Caco-2 (cell line): Measurements from ENCODE around the gene ABCC4. TPM values are rescaled to one million over a fixed set of nuclear protein-coding genes. Genes with fewer than 3 reads are reported as not detected.

ENCODE experiments used
- BruUV-seq: library from RNA; stranded (reverse); fragments of 400-500 nt; replicated peaks from 2 replicates; lab custom pipeline; 2021; lab: Mats Ljungman, UMichigan
- CTCF ChIA-PET: fragments of 300-600 bp; sonication (Branson Sonifier 250); formaldehyde crosslinking; loops from one replicate; lab custom pipeline; 2022; ENCODE audit warnings: antibody characterized with exemption; lab: Charles Lee
- POLR2A ChIA-PET: fragments of 300-600 bp; sonication (Branson Sonifier 250); formaldehyde crosslinking; loops from one replicate; lab custom pipeline; 2022; ENCODE audit warnings: antibody characterized with exemption; lab: Charles Lee
- DNase-seq, 2 experiments: peaks; one replicate each; pipeline versions ENCODE4 v3.0.0 to v3.0.0-alpha.2; 2020 to 2022
- H3K27me3 ChIP-seq: replicated peaks from 2 replicates; pipeline ENCODE4 v1.6.0; 2011; ENCODE audit warnings: low read length; ENCODE audit not compliant: control insufficient read depth, insufficient read depth
- H3K36me3 ChIP-seq: 2 replicates; pipeline ENCODE4 v1.5.1; 2011; ENCODE audit warnings: low read length; ENCODE audit not compliant: control insufficient read depth, insufficient read depth
- H3K4me1 ChIP-seq: fragments of 250-450 bp; sonication (Bioruptor Pico); 2 replicates; pipeline ENCODE4 v1.5.1; 2020; ENCODE audit warnings: mild to moderate bottlenecking
- H3K4me3 ChIP-seq: 2 replicates; pipeline ENCODE4 v1.5.1; 2011; ENCODE audit warnings: low read depth, mild to moderate bottlenecking, control low read depth, low read length
- H3K9me3 ChIP-seq: fragments of 250-450 bp; sonication (Bioruptor Pico); 2 replicates; pipeline ENCODE4 v1.5.1; 2020; ENCODE audit warnings: mild to moderate bottlenecking, moderate library complexity
- H3K27ac Mint-ChIP-seq: one replicate; pipeline ENCODE4 v1.8.0; 2022; ENCODE audit warnings: mixed read lengths; ENCODE audit not compliant: unreplicated experiment
- H3K27me3 Mint-ChIP-seq: one replicate; pipeline ENCODE4 v1.8.0; 2022; ENCODE audit warnings: mixed read lengths; ENCODE audit not compliant: insufficient read depth, unreplicated experiment
- H3K36me3 Mint-ChIP-seq: one replicate; pipeline ENCODE4 v1.8.0; 2022; ENCODE audit warnings: mild to moderate bottlenecking, mixed read lengths; ENCODE audit not compliant: insufficient read depth, unreplicated experiment
- H3K4me1 Mint-ChIP-seq: one replicate; pipeline ENCODE4 v1.8.0; 2022; ENCODE audit warnings: low read depth, mixed read lengths; ENCODE audit not compliant: unreplicated experiment
- H3K4me3 Mint-ChIP-seq: one replicate; pipeline ENCODE4 v1.8.0; 2022; ENCODE audit warnings: mild to moderate bottlenecking, moderate library complexity, mixed read lengths; ENCODE audit not compliant: unreplicated experiment
- H3K9me3 Mint-ChIP-seq: one replicate; pipeline ENCODE4 v1.8.0; 2022; ENCODE audit warnings: mixed read lengths; ENCODE audit not compliant: unreplicated experiment
- intact Hi-C: fragments of 100-400 bp; cut with micrococcal nuclease; formaldehyde crosslinking; loops from one replicate; pipeline ENCODE4 v1.10.0; 2022; ENCODE audit not compliant: unreplicated experiment
- total RNA-seq: library from RNA; stranded (reverse); gene quantifications from 2 replicates; pipeline ENCODE4 v1.2.3, GENCODE V29; 2022
- TF ChIP-seq, protein P1 (sequence below), 2 experiments: fragments of 200-600 bp in 1 of 2; IDR thresholded peaks; 1 replicate in 1 of 2; 2 replicates in 1 of 2; pipeline versions ENCODE4 v1.5.1 to v1.8.0; 2011 to 2022; ENCODE audit warnings: antibody characterized with exemption in 1 of 2, control low read depth in 1 of 2, inconsistent platforms in 1 of 2, low read depth in 1 of 2, low read length in 1 of 2, mild to moderate bottlenecking in 1 of 2, moderate library complexity in 1 of 2; ENCODE audit not compliant: insufficient read depth in 1 of 2, severe bottlenecking in 1 of 2, unreplicated experiment in 1 of 2

The ABCC4 gene
- total RNA-seq, 1 experiment from 2014 or later = 51.9 TPM

- CTCF ChIA-PET = interaction anchor here (0.6 to 0.8 kb wide), 2 partner anchors 132 to 177 kb away, joined by 3 to 4 read pairs; no protein-coding TSS in a partner anchor
- POLR2A ChIA-PET = no interaction called here
- Mint-ChIP-seq H3K27ac (no peak overlapping the region), H3K4me3 (no peak overlapping the region), H3K27me3 (no peaks in the 10 kb centered on the region), H3K9me3 (no peaks in the 10 kb centered on the region), H3K36me3 (peaks cover 29% of the 10 kb centered on the region), H3K4me1 (no peaks in the 10 kb centered on the region)
- BruUV-seq = no TSS peak
- intact Hi-C loops = loop anchor here (2.0 kb wide), 1 partner anchor 48 kb away; no protein-coding TSS in a partner anchor
- no peaks in the 10 kb centered on the region for H3K36me3 ChIP-seq
- no peak for DNase-seq
- H3K4me1 ChIP-seq = peaks cover 8% of the 10 kb centered on the region
- TF ChIP-seq, protein P1, sequence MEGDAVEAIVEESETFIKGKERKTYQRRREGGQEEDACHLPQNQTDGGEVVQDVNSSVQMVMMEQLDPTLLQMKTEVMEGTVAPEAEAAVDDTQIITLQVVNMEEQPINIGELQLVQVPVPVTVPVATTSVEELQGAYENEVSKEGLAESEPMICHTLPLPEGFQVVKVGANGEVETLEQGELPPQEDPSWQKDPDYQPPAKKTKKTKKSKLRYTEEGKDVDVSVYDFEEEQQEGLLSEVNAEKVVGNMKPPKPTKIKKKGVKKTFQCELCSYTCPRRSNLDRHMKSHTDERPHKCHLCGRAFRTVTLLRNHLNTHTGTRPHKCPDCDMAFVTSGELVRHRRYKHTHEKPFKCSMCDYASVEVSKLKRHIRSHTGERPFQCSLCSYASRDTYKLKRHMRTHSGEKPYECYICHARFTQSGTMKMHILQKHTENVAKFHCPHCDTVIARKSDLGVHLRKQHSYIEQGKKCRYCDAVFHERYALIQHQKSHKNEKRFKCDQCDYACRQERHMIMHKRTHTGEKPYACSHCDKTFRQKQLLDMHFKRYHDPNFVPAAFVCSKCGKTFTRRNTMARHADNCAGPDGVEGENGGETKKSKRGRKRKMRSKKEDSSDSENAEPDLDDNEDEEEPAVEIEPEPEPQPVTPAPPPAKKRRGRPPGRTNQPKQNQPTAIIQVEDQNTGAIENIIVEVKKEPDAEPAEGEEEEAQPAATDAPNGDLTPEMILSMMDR (IDR thresholded peaks at IDR 0.05; ENCODE audit: insufficient read depth in 1 of 2, low read depth in 1 of 2, low read length in 1 of 2, severe bottlenecking in 1 of 2, unreplicated experiment in 1 of 2) = no peak
- no peak overlapping the region for H3K4me3 ChIP-seq
- H3K9me3 ChIP-seq = no peaks in the 10 kb centered on the region
- H3K27me3 ChIP-seq = no peaks in the 10 kb centered on the region
Measured at GRCh38 chr13:95226932-95227695, 74.1 kb downstream of the ABCC4 start.

GRCh38 chr13:95226476-95226875 lies 74.8 kb downstream of the ABCC4 start:
- no peaks in the 10 kb centered on the region for H3K9me3 ChIP-seq
- intact Hi-C loops = loop anchor here (2.0 kb wide), 1 partner anchor 48 kb away; no protein-coding TSS in a partner anchor
- H3K27me3 ChIP-seq = no peaks in the 10 kb centered on the region
- no peaks in the 10 kb centered on the region for H3K36me3 ChIP-seq
- no peak overlapping the region for H3K4me3 Mint-ChIP-seq
- no peak overlapping the region for H3K4me3 ChIP-seq
- H3K27me3 Mint-ChIP-seq = no peaks in the 10 kb centered on the region
- no peaks in the 10 kb centered on the region for H3K9me3 Mint-ChIP-seq
- H3K27ac Mint-ChIP-seq = no peak overlapping the region
- no peak for DNase-seq
- TF ChIP-seq, protein P1 (IDR thresholded peaks at IDR 0.05; ENCODE audit: insufficient read depth in 1 of 2, low read depth in 1 of 2, low read length in 1 of 2, severe bottlenecking in 1 of 2, unreplicated experiment in 1 of 2) = no peak
- no peaks in the 10 kb centered on the region for H3K4me1 Mint-ChIP-seq
- no TSS peak for BruUV-seq
- peaks cover 8% of the 10 kb centered on the region for H3K4me1 ChIP-seq
- H3K36me3 Mint-ChIP-seq = peaks cover 23% of the 10 kb centered on the region
- ChIA-PET CTCF (interaction anchor here (0.7 to 0.8 kb wide), 2 partner anchors 71 to 178 kb away, joined by 3 read pairs; no protein-coding TSS in a partner anchor), POLR2A (no interaction called here)

GRCh38 chr13:95226050-95226449 lies 75.2 kb downstream of the ABCC4 start:
- ChIA-PET POLR2A (no interaction called here), CTCF (interaction anchor here (0.7 kb wide), 1 partner anchor 71 kb away, joined by 3 read pairs; no protein-coding TSS in a partner anchor)
- no peak overlapping the region for H3K27ac Mint-ChIP-seq
- Histone ChIP-seq H3K27me3 (no peaks in the 10 kb centered on the region), H3K4me1 (peaks cover 8% of the 10 kb centered on the region), H3K36me3 (no peaks in the 10 kb centered on the region), H3K4me3 (no peak overlapping the region), H3K9me3 (no peaks in the 10 kb centered on the region)
- H3K27me3 Mint-ChIP-seq = no peaks in the 10 kb centered on the region
- TF ChIP-seq, protein P1 (IDR thresholded peaks at IDR 0.05; ENCODE audit: insufficient read depth in 1 of 2, low read depth in 1 of 2, low read length in 1 of 2, severe bottlenecking in 1 of 2, unreplicated experiment in 1 of 2) = no peak
- intact Hi-C loops = loop anchor here (2.0 kb wide), 1 partner anchor 49 kb away; no protein-coding TSS in a partner anchor
- H3K9me3 Mint-ChIP-seq = no peaks in the 10 kb centered on the region
- no peak for DNase-seq
- no peak overlapping the region for H3K4me3 Mint-ChIP-seq
- no TSS peak for BruUV-seq
- H3K4me1 Mint-ChIP-seq = no peaks in the 10 kb centered on the region
- H3K36me3 Mint-ChIP-seq = peaks cover 21% of the 10 kb centered on the region
